HepG2 (cell line): ENCODE results near the gene CYLD. TPM values are rescaled to one million over a fixed set of nuclear protein-coding genes. Genes with fewer than 3 reads are reported as not detected.

Experiments used
- MNT ChIP-seq: fragments of 450-650 bp; IDR thresholded peaks from 2 replicates; pipeline ENCODE4 v1.6.1; 2016
- RFX5 ChIP-seq: IDR thresholded peaks from 2 replicates; pipeline ENCODE4 v1.6.1; 2011; ENCODE audit warnings: low read depth, low read length, improper control_type of control experiment
- THAP11 ChIP-seq: IDR thresholded peaks from 2 replicates; pipeline ENCODE4 v1.6.1; 2016; ENCODE audit warnings: missing biosample characterization, missing genetic modification reagents
- TRIM22 ChIP-seq: fragments of 450-650 bp; IDR thresholded peaks from 2 replicates; pipeline ENCODE4 v1.6.1; 2017
- ZBTB38 ChIP-seq: sonication (generic); formaldehyde crosslinking; IDR thresholded peaks from 2 replicates; pipeline ENCODE4 v1.5.1; 2020; ENCODE audit warnings: mild to moderate bottlenecking, missing genetic modification reagents
- ZBTB40 ChIP-seq, 2 experiments: fragments of 450-650 bp in 1 of 2; sonication (generic) in 1 of 2; formaldehyde crosslinking in 1 of 2; IDR thresholded peaks; 2 replicates each; pipeline versions ENCODE4 v1.6.1 to v1.8.0; 2016 to 2022; ENCODE audit warnings: antibody characterized with exemption in 1 of 2, mild to moderate bottlenecking in 1 of 2, missing genetic modification reagents in 1 of 2
- ZNF460 ChIP-seq: sonication (generic); formaldehyde crosslinking; IDR thresholded peaks from 2 replicates; pipeline ENCODE4 v1.5.1; 2020; ENCODE audit warnings: missing genetic modification reagents, mild to moderate bottlenecking, borderline replicate concordance
- ZNF556 ChIP-seq: sonication (generic); formaldehyde crosslinking; IDR thresholded peaks from 2 replicates; pipeline ENCODE4 v1.4.0; 2020; ENCODE audit warnings: mild to moderate bottlenecking, missing genetic modification reagents, borderline replicate concordance
- ZNF562 ChIP-seq: sonication (generic); formaldehyde crosslinking; IDR thresholded peaks from 2 replicates; pipeline ENCODE4 v1.8.0; 2022; ENCODE audit warnings: missing genetic modification reagents, borderline replicate concordance
- ZNF564 ChIP-seq: sonication (generic); formaldehyde crosslinking; IDR thresholded peaks from 2 replicates; pipeline ENCODE4 v1.8.1; 2023; ENCODE audit warnings: mild to moderate bottlenecking, missing genetic modification reagents
- polyA plus RNA-seq, 8 experiments: library from polyadenylated mRNA; depleted of rRNA in 3 of 8; stranded (reverse) in 7 of 8; unstranded in 1 of 8; fragments of >200 nt; fragmentation: Illumina TruSeq in 4 of 8; extraction: Trizol in 4 of 8; gene quantifications; 2 replicates each; pipeline versions ENCODE4 v1.2.1 to v1.2.3, GENCODE V29; 2011 to 2016; ENCODE audit warnings: low read depth in 4 of 8, missing spikeins in 1 of 8, mixed read lengths in 1 of 8; ENCODE audit not compliant: insufficient read depth in 1 of 8
- total RNA-seq, 5 experiments: library from RNA; depleted of rRNA; stranded (reverse); fragments of >200 nt; fragmentation: Illumina TruSeq; extraction: Trizol; gene quantifications; 2 replicates each; pipeline ENCODE4 v1.2.3, GENCODE V29; 2016; ENCODE audit warnings: low read depth in 1 of 5

Gene CYLD
- total and polyA plus RNA-seq, 2 of the 13 experiments (the other 11 are each of a cell fraction or from before 2014, with no cell fraction given) = 6.1 to 11.4 TPM

GRCh38 chr16:50692644-50692998, 49.3 kb upstream of the CYLD start (continued):
- TF ChIP-seq ZBTB40 (IDR thresholded peaks at IDR 0.05) = 0 out of 2 replicates have a peak, but pooled peaks have one; percentile 1
- TF ChIP-seq ZBTB40 (CRISPR knock-in tag; IDR thresholded peaks at IDR 0.05) = no peak
- no peak for TF ChIP-seq THAP11
- TF ChIP-seq ZNF460 (CRISPR knock-in tag) = no peak
- 0 out of 2 replicates have a peak, but pooled peaks have one; percentile 31 for TF ChIP-seq TRIM22
- peak; percentile 44 for TF ChIP-seq MNT
- TF ChIP-seq RFX5 = no peak
- TF ChIP-seq ZNF556 (CRISPR knock-in tag) = 0 out of 2 replicates have a peak, but pooled peaks have one; percentile 33
- no peak; the same call in 1 of the 2 replicates for TF ChIP-seq ZBTB38 (CRISPR knock-in tag)
- TF ChIP-seq ZNF564 = no peak
- TF ChIP-seq ZNF562 (CRISPR knock-in tag) = no peak
